T-helper 1 cell treated with Interleukin-12 subunit alpha and Interleukin-12 subunit beta and Interleukin-4 antibody, amounts not matched to agents 30 ng/mL and 1 ng/mL, for 36 hours (primary cell): Measurements from ENCODE around the gene NDP. TPM values are rescaled to one million over a fixed set of nuclear protein-coding genes. Genes with fewer than 3 reads are reported as not detected.

Source experiments
- total RNA-seq: library from RNA; stranded (reverse); gene quantifications from 2 replicates; pipeline ENCODE4 v1.2.3, GENCODE V29; 2022

Gene NDP
- total RNA-seq, 1 donor from 2014 or later, result not detected

Other genes with a start within 250 kb of the NDP start
- gene MAOB, start 90.9 kb downstream of the NDP start, total RNA-seq, result not detected in 2 replicates